ENCODE data around the gene SDK2. TPM values are rescaled to one million over a fixed set of nuclear protein-coding genes. Genes with fewer than 3 reads are reported as not detected.

The SDK2 gene
- total RNA-seq, 2 experiments from 2014 or later: 1.4 to 1.6 TPM

DNA sequence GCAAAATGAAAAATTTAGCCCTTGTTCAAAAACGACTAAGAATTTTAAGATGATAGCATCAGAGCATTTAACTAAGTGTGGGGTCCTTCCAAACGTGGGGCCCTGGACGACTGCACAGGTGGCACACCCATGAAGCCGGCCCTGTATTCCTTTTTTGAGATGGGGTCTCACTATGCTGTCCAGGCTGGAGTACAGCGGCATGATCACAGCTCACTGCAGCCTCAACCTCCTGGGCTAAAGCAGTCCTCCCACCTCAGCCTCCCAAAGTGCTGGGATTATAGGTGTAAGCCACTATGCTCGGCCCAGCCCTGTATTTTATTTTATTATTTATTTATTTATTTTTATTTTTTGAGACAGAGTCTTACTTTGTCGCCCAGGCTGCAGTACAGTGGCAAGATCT, 241.8 kb downstream of the SDK2 start:
- Mint-ChIP-seq H3K4me3 (no peak overlapping the region), H3K27me3 (no peaks in the 10 kb centered on the region), H3K27ac (no peak overlapping the region), H3K9me3 (no peaks in the 10 kb centered on the region), H3K4me1 (no peaks in the 10 kb centered on the region), H3K36me3 (no peaks in the 10 kb centered on the region)
- no peak for DNase-seq

DNA sequence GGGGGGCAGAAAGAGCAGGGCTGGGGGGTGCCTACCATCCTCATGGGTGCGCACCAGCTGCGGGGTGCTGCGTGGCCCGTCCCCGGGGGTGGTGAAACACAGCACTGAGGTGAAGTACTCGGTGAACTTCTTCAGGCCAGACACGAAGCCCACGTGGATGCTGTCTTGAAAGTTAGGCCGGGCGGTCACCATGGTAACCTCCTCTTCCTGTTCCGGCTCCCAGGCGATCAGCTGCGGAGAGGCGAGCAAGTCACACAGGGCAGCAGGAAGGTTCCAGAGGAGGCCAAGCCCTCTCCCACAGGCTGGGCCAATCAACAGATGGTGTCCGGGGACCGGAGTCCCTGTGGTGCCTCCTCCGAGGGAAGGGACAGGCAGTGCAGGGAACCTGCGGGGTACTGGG, 242.3 kb downstream of the SDK2 start:
- Mint-ChIP-seq H3K4me3 (no peak overlapping the region), H3K9me3 (no peaks in the 10 kb centered on the region), H3K36me3 (no peaks in the 10 kb centered on the region), H3K4me1 (no peaks in the 10 kb centered on the region), H3K27me3 (no peaks in the 10 kb centered on the region), H3K27ac (no peak overlapping the region)
- DNase-seq: no peak

DNA sequence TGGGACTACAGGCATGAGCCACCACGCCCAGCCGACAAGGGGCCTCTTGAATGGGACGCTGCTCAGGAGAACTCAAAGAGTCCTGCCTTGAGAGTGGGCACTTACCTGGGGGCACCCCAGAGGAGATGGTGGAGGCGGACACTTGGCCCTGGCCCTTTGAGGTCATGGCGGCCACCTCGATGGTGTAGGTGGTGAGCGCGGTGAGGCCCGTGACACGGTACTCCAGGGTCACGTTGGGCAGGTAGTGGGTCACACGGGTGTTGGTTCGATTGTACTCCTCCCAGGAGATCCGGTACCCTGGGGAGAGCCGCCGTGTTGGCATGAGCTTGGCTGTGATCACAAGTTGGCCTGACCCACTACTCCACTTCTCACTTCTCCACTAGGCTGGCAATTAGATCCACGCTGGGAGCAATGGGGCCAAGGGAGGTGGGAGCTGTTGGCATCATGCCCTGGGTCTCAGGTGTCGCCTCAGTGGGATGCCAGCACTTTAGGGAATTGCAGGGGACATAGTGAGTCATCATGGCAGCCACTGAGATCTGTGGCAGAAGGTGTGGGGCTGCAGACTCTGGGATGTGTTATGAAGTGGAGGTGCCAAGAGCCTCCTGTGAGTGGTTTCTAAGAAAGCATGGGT, 243.2 kb downstream of the SDK2 start:
- H3K36me3 Mint-ChIP-seq: no peaks in the 10 kb centered on the region
- H3K9me3 Mint-ChIP-seq: no peaks in the 10 kb centered on the region
- H3K4me1 Mint-ChIP-seq: no peaks in the 10 kb centered on the region
- DNase-seq: no peak
- no peaks in the 10 kb centered on the region for H3K27me3 Mint-ChIP-seq
- H3K27ac Mint-ChIP-seq: no peak overlapping the region
- no peak overlapping the region for H3K4me3 Mint-ChIP-seq

DNA sequence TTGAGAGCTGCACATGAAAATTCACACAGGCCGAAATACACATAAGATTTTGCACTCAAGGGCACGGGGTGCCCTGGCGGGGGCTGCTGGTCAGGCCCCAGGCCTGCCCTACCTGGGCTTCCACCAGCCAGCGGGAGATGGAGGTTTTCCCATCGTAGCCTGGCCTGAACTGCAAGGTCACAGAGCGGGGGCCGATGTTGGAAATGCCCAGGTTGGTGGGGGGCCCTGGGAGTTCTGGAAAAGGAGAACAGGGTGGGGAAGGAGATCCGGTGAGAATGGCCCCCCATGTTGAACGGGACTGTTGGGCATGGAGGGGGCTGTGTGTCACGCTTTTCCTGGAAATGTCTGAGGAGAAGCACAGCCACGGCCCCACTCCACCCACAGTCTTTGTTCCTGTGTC, 245.2 kb downstream of the SDK2 start:
- Mint-ChIP-seq H3K4me3 (no peak overlapping the region), H3K4me1 (no peaks in the 10 kb centered on the region), H3K27me3 (no peaks in the 10 kb centered on the region)

DNA sequence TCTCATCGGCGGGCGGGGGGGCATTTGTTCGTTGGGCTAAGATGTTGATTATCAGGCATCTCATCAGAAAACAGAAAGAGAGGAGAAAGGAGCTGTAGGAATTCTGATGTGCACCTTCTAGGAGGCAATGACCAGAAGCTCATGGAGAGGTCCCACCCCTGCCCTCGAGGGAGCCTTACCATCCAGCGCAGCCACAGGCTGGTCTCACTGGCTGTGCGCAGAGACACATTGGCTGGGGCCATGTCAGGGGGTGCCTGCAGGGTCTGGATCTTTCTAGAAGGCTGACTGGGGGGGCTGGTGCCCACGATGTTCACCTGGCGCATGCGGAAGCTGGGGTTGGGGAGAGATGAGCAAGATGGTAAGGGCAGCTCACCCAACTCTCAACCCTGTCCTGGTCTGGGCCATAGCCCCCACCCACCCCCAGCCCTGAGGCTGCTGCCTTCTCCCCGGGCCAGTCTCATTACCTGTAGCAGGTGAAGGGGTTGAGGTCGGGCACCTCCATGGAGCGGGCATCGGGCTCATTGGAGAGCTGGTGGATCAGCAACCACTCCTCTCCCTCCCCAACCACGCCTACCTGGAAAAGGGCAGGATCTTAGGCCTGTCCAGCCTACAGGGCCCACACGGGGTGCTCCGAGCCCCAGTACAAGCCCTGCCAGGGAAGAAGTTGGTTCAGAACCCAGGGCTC, 246.2 kb downstream of the SDK2 start:
- peaks cover 1% of the 10 kb centered on the region for H3K36me3 Mint-ChIP-seq
- no peaks in the 10 kb centered on the region for H3K27me3 Mint-ChIP-seq
- no peak overlapping the region for H3K4me3 Mint-ChIP-seq
- no peaks in the 10 kb centered on the region for H3K9me3 Mint-ChIP-seq
- DNase-seq: no peak
- H3K4me1 Mint-ChIP-seq: no peaks in the 10 kb centered on the region
- H3K27ac Mint-ChIP-seq: no peak overlapping the region

More for the DNA sequence above, 245.2 kb downstream of the SDK2 start:
- no peak for DNase-seq
- no peaks in the 10 kb centered on the region for H3K36me3 Mint-ChIP-seq
- no peak overlapping the region for H3K27ac Mint-ChIP-seq
- no peaks in the 10 kb centered on the region for H3K9me3 Mint-ChIP-seq

DNA sequence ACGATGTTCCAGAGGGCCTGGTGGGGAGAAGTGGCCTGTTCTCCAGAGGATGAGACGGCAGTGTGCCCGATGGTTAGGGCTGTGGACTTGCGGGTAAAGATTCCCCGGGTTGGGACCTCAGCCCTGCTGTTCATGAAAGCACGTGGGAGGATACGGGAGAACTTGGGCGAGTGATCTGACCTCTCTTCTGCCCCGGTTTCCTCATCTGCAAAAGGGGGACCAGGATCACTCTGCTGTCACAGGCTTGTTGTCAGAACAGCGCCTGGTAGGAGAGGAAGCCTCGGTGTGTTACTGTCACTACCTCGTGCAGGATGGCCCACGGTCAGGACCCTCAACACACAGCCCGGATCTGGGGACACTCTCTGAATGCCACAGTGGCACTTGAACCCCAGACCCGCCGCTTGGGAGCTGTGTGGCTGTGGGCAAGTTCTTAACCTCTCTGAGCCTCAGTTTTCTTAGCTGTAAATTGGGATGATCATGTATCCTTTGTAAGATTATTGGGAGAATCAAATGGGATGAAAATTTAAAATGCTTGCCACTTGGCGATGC, 246.9 kb downstream of the SDK2 start:
- Mint-ChIP-seq H3K4me3 (no peak overlapping the region), H3K36me3 (peaks cover 1% of the 10 kb centered on the region), H3K9me3 (no peaks in the 10 kb centered on the region), H3K27me3 (no peaks in the 10 kb centered on the region), H3K27ac (no peak overlapping the region), H3K4me1 (no peaks in the 10 kb centered on the region)
- no peak for DNase-seq

DNA sequence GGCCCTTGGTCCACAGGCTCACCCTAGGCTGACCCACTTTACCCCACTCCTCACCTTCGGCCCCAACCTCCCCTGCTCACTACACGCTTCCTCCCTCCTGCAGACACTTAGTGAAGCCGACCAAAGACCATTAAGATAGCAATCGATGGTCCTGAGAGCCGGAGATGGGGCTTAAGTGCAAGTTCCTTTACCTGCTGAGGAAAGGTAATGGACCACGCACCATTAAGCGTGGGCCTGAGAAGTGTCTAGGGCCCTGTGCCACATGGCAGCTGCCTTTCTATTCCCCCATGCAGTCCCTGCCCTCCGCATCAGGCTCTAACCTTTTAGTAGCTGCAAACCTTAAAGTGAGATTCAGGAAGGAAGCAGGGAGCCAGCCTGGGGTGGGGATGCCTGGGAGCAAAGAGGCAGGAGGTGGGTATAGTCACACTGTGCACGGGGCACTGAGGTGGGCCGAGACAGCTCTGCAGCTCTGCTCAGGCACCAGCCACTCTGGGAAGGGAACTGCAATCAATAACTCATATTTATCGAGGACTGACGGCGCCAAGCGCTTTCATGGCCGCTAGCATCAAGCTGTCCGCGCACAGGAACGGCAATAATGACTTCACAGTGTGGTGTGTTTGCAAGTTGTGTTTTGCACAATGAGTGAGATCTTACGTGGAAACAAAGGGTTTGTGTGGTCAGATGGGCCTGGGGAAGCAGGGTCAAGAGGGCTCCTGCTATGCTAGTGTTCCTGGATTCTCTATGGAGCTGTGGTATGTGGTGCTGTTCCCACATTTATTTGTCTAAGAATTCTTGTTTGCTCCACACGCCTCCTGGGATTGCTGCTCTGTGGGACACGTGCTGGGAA, 247.6 kb downstream of the SDK2 start:
- Mint-ChIP-seq H3K4me3 (no peak overlapping the region), H3K27me3 (no peaks in the 10 kb centered on the region), H3K9me3 (no peaks in the 10 kb centered on the region), H3K4me1 (no peaks in the 10 kb centered on the region), H3K36me3 (peaks cover 1% of the 10 kb centered on the region), H3K27ac (no peak overlapping the region)
- DNase-seq: no peak

DNA sequence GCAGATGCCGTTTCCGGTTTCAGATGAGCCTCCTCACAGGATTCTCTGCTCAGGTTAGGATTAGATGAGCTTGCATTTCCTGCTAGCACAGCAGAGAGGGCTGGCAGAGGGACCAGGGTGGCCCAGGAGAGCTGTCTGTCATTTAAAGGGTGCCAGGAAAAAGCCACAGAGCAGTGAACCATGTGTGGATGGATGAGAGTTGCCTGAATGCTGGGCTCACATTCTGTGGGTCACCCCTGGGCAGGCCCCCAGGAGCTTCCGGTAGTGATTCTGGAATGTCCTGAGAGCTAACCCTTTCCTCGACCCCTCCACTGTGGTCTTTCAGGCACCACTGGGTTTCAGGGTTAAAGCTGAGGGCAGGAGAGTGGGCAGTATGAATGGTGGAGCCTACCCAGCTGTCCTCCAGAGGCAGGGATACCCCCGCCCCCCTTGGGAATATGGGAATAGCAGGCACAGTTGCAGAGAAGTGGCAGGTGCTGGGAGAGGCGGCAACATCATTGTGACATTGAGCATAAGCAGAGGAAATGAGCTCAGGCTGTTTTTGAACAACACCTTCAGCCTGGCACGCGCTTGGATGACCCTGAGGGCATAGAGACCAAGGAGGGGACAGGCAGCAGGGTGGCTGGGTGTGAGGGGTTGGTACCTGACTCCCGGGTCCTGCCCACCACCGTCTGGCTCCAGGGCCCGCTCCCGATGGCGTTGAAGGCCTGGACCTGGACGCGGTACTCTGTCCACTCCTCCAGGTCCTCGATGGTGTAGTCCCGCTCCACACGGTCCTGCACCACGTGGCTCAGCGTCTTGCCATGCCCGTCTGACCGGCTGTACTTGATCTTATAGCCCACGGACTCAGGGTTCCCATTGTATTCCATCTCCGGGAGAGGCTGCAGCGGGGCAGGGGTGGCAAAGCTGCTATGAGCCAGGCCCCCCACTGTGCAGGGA, 249.5 kb downstream of the SDK2 start:
- Mint-ChIP-seq H3K27me3 (no peaks in the 10 kb centered on the region), H3K27ac (no peak overlapping the region)

DNA sequence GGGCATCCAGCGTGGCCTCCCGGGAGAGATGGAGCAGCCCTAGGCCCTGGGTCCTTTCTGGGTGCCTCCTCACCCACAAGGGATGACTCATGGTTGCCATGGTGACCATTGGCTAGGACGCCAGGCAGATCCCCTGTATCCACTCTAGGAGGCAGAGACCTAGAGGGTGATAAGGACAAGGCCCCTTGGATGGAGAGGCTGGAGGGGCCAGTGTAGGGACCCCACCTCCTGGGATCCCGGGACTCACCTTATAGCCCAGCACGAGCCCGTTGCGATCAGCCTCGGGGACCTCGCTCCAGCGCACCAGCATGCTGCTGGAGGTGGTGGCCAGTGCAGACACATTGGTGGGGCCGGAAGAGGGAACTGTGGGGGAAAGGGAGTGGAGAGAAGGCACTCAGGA, 250.3 kb downstream of the SDK2 start:
- Mint-ChIP-seq H3K4me3 (no peak overlapping the region), H3K27ac (no peak overlapping the region), H3K9me3 (no peaks in the 10 kb centered on the region), H3K4me1 (no peaks in the 10 kb centered on the region), H3K36me3 (peaks cover 1% of the 10 kb centered on the region), H3K27me3 (no peaks in the 10 kb centered on the region)
- no peak for DNase-seq

More for the DNA sequence above, 249.5 kb downstream of the SDK2 start:
- no peak overlapping the region for H3K4me3 Mint-ChIP-seq
- no peaks in the 10 kb centered on the region for H3K9me3 Mint-ChIP-seq
- H3K36me3 Mint-ChIP-seq: peaks cover 1% of the 10 kb centered on the region
- H3K4me1 Mint-ChIP-seq: no peaks in the 10 kb centered on the region
- no peak for DNase-seq

DNA sequence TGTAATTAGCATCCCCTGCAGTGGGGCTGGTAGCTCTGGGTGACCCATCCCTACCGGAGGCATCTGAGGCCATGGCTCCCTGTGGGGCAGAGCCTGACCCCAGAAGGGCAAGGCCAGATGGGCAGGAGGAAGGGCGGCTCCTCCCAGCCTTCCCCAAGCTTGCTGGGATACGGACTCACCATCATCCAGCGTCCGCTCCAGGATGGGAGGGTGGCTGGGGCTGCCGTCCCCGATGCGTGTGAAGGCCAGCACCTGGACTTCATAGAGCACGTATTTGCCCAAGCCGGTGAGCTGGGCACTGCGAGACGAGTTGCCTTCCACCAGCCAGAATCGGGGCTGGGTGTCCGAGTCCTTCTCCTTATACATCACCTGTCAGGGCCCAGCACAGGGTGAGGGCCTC, 250.9 kb downstream of the SDK2 start:
- Mint-ChIP-seq H3K36me3 (peaks cover 1% of the 10 kb centered on the region), H3K4me1 (no peaks in the 10 kb centered on the region), H3K27ac (no peak overlapping the region), H3K4me3 (no peak overlapping the region), H3K27me3 (no peaks in the 10 kb centered on the region), H3K9me3 (no peaks in the 10 kb centered on the region)
- DNase-seq: no peak

DNA sequence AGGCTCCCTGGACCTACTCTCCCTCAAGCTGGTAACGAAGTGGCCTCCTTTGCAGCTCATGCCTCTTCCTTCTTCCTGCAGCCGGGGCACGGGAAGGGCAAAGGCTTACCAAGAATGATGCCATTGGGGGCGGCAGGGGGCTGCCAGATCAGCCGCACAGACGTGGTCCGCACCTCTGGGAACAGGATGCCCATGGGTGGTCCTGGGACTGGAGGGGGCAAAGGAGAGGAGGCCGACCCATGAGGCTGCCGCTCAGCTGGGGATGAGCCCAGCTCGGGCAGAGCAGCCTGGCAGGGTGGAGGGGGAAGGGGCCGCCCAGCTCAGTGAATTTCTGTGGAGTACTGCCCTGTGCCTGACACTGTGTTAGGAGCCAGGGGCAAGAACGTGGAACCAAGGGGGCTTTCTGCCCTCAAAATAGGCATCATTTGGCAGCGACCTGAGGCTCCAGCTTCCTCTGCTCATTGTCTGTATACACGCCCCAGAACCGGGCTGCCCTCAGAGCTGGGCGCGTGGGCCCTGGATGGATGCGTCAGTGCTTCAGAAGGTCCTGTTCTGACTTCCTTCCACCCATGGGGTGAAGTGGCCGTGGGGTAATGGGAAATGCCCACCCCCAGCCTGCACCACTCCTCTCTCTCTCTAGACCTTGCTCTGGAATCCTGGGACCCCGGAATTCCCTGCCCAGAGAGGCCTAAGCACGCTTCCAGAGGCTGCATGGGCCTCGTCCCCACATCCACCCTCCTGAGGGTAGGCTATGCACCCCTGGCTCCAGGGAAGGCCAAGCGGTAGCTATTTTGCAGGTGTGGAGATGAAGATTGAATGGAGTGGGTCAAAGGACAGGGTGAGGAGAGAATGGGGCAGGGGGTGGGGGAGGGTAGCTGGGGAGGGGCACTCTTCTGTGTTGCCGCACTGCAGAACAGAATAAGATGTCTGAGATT, 252.6 kb downstream of the SDK2 start:
- no peaks in the 10 kb centered on the region for H3K9me3 Mint-ChIP-seq
- H3K27ac Mint-ChIP-seq: no peak overlapping the region
- no peaks in the 10 kb centered on the region for H3K27me3 Mint-ChIP-seq
- H3K36me3 Mint-ChIP-seq: peaks cover 1% of the 10 kb centered on the region
- no peak for DNase-seq
- no peak overlapping the region for H3K4me3 Mint-ChIP-seq
- no peaks in the 10 kb centered on the region for H3K4me1 Mint-ChIP-seq

DNA sequence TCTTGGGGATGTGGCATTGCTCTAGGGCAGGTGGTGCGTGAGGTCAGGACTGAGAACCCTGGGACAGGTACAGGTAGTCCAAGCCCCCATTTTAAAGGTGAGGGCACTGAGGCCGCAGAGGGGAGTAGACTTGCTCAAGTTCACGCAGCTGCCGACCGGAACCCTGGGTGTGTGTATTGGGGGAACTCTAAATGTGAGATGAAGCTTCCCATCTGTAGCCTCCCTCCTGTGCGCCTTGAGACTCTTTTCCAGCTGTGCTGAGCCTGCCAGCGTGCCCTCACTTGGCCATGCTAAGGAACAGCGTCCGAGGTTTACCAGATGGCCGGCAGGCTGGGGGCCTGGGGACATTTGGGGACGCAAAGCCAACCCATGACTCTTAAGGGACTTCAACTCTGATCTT, 253.4 kb downstream of the SDK2 start:
- no peaks in the 10 kb centered on the region for H3K9me3 Mint-ChIP-seq
- H3K36me3 Mint-ChIP-seq: peaks cover 1% of the 10 kb centered on the region
- no peak for DNase-seq
- H3K4me3 Mint-ChIP-seq: no peak overlapping the region
- H3K27me3 Mint-ChIP-seq: no peaks in the 10 kb centered on the region
- H3K27ac Mint-ChIP-seq: no peak overlapping the region
- H3K4me1 Mint-ChIP-seq: no peaks in the 10 kb centered on the region

DNA sequence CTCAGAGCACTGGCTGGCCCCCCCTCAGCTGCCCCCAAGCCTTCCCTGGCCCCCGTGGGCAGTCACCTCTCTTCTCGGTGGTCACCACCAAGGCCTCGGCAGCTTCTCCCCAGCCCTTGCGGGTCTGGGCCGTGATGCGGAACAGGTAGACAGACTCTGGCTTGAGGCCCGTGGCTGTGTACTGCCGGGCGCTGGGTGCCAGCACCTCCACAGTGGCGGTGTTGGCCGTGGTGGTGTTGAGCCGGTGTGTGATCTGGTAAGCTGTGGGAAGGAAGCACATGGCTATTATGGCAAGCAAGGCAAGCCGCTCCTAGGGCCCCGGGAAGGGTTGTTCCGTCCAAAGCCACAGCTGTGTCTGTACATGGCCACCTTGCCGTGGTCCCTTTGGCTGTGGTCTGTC, 254.0 kb downstream of the SDK2 start:
- DNase-seq: no peak
- H3K4me3 Mint-ChIP-seq: no peak overlapping the region
- peaks cover 1% of the 10 kb centered on the region for H3K36me3 Mint-ChIP-seq
- no peaks in the 10 kb centered on the region for H3K4me1 Mint-ChIP-seq
- no peaks in the 10 kb centered on the region for H3K27me3 Mint-ChIP-seq
- H3K27ac Mint-ChIP-seq: no peak overlapping the region
- no peaks in the 10 kb centered on the region for H3K9me3 Mint-ChIP-seq

DNA sequence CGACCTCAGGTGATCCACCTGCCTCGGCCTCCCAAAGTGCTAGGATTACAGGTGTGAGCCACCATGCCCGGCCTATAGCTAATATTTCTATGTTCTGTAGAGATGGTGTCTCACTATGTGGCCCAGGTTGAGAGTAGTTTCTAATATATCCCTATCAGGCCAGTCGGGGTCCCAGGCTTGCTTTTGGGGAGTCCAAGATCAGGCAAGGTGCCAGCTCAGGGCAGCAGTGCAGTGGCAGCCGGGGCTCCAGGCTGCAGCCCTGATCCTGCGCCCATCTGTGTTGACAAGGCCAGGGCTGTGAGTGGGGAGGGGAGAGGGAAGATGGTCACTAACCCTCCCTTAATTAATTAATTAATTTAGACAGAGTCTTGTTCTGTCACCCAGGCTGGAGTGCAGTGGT, 254.8 kb downstream of the SDK2 start:
- no peak overlapping the region for H3K27ac Mint-ChIP-seq
- no peaks in the 10 kb centered on the region for H3K27me3 Mint-ChIP-seq
- no peaks in the 10 kb centered on the region for H3K4me1 Mint-ChIP-seq
- no peak overlapping the region for H3K4me3 Mint-ChIP-seq
- no peak for DNase-seq
- H3K9me3 Mint-ChIP-seq: no peaks in the 10 kb centered on the region
- H3K36me3 Mint-ChIP-seq: peaks cover 1% of the 10 kb centered on the region

All from activated naive CD8-positive, alpha-beta T cell treated with anti-CD3 and anti-CD28 coated beads for 36 hours (primary cell).